GM21526 (cell line): ENCODE measurements around the gene PLSCR2.
"Not testable (repeated sequence)": the region's sequence is repeated elsewhere in the genome, so short reads cannot be mapped to it uniquely, and the experiment has no call there.

Experiments used
- ATAC-seq: cut with Tn5 transposase; IDR thresholded peaks from one replicate; pipeline ENCODE4 v1.9.1; 2021; ENCODE audit warnings: moderate library complexity; ENCODE audit not compliant: unreplicated experiment, low FRiP score

PLSCR2 gene

GRCh38 chr3:146491303-146491702 is 21.9 kb upstream of the PLSCR2 start:
- ATAC-seq: no peak

- ATAC-seq: no peak
These were observed 15.9 kb upstream of the PLSCR2 start for GRCh38 chr3:146485297-146485696.

GRCh38 chr3:146476094-146476740 is 6.9 kb upstream of the PLSCR2 start:
- ATAC-seq: no peak

DNA sequence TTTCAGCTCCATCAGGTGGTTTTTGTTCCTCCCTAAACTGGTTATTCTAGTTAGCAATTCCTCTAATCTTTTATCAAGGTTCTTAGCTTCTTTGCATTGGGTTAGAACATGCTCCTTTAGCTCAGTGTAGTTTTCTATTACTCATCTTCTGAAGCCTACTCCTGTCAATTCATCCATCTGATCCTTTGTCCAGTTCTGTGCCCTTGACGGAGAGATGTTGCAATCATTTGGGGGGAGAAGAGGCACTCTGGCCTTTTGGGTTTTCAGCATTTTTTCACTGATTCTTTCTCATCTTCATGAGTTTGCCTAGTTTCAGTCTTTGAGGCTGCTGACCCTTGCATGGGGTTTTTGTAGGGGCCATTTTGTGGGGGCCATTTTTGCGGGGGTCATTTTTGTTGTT is 5.6 kb upstream of the PLSCR2 start:
- ATAC-seq: not testable (repeated sequence)

DNA sequence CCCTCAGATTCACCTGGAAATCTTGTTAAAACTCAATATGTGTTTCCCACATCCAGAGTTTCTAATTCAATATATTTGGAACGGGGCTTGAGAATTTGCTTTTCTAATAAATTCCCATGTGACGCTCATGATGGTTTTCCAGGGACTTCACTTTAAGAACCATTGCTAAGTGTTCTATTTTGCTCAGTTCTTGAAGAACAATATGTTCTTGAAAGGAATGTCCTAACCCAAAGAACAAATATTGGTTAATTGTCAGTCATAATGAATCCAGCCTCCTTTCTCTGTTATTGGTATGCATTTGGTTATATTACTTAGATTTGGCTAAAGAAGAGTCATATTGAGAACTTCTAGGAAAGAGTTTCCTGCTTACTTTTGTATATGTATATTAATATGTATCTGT is 4.4 kb upstream of the PLSCR2 start:
- no peak for ATAC-seq

- ATAC-seq: no peak
These were observed 3.2 kb upstream of the PLSCR2 start for GRCh38 chr3:146472611-146473010.

DNA sequence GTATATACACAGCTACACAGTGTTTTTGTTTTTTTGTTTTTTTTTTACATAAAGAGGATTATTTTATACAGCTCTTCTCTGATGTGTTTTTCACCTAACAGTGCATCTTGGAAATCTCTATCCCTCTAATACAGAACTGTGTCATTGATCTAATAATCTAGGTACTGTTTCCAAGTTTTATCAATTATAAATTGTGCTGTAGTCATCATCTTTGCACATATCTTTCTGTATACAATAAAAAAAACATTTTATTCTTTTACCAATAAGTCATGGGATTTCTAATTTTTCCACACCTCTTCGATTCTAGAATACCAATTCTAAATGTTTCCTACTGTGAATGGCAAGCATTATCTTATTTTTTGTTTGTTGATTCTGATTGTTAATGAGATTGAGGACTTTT is 1.7 kb upstream of the PLSCR2 start:
- ATAC-seq: no peak

- no peak for ATAC-seq
These were observed 1.1 kb upstream of the PLSCR2 start for GRCh38 chr3:146470425-146470990.

GRCh38 chr3:146468671-146469149 is 651 bp downstream of the PLSCR2 start:
- ATAC-seq: no peak

DNA sequence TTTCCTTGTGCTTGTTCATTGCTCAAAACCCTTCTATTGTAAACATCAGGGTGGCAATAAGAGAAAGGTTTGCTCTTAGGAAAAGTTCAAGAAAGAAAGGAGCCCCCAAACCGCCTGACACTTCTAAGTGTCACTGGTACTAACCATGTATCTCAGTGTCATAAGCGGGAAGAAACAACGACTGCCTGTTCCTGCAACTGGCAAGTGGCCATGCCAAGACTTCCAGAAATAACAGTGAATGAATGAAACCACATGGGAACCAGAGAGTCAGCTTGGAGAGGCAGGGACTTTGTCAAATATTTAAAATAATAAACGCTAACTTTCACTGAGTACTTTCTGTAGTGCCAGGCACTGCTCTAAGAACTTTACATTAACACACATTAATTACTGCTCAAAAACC is 1.1 kb downstream of the PLSCR2 start:
- ATAC-seq: no peak

DNA sequence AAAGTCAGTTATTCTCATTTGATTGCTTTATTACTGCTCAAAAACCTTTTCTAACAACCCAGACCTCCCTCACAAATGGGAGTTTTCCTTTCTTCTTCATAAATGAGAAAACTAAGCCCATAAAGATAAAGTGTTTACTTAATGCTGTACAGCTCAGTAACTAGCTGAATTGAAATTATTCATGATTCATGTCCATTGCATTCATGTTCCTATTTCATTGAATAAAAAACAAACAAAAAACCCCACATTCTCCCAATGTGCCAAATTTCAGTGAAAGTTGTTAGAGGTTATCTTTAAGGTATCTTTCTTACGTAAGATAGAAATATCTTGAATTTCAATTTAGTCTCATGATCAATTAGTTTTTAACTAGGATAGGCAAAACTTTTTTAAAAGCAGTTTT is 2.8 kb downstream of the PLSCR2 start:
- no peak for ATAC-seq

DNA sequence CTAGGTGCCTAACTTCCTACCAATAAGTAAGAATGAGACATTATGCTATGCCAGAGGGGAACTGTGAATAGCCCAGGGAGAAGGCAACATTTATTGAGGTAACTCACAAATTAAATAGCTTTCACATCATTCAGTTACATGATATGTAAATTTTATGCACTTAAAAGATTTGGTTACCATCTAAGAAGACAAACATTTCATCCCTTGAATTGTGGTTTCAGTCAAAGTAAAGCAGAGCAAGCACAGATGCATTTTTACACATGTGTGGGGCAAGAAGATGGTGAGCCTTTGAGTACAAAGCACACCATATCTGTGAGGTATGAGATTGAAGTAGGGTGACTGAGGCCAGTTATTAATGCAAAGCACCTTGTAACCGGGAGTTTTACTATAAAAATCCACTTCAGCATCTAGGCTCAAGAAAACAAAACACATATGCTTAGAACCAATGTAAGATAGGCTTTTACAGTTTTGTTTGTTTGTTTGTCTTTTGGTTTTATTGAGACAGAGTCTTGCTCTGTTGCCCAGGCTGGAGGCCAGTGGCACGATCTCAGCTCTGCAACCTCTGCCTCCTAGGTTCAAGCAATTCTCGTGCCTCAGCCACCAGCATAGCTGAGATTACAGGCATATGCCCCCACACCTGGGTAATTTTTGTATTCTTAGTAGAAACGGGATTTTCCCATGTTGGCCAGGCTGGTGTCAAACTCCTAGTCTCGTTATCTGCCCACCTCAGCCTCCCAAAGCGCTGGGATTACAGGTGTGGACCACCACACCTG is 3.5 kb downstream of the PLSCR2 start:
- no peak for ATAC-seq

- no peak for ATAC-seq
These were observed 4.6 kb downstream of the PLSCR2 start for GRCh38 chr3:146464783-146465182.

DNA sequence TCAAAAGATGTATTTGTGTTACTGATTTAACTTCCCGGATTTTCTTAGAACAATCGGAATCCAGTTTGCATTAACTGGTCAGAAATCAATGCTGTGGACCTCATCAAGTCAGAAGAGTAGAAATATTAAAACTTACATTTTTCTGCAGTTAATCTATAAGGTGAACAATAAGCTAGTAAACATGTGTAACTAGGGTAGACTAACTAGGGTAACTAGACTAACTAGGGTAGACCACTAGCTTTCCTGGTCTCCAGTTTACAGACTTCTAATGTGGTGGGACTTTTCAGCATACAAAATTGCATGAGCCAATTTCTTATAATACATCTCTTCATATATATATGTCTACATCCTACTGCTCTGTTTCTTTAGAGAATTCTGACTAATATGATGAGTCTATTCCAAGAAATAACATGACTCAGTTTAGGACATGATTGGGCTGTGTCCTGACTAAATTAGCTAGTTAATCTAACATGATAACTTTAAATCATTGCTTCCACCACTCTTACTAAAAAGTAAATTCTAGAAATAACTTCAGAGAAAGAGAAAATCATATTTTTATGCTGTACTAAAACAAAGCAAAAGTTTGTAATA is 5.3 kb downstream of the PLSCR2 start:
- ATAC-seq: no peak

DNA sequence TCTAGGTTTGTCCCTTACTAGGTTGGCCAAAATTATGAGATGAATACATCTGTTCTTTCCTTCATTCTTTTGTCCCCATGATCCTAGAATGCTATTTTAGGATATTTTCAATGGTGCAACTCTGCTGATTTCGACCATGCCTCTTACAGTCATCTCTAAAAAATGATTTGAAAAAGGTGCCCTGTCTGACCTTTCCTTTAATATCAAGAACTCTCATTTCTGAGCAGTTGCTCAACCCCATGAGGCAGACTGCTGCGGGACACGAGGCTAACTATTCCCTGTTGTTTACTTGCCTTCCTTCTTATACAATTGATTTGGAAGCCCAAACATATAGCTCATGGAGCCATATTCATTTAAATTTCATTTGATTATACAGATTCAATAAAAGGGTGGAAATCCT is 14.6 kb downstream of the PLSCR2 start:
- ATAC-seq: no peak

- ATAC-seq: no peak
These were observed 19.7 kb downstream of the PLSCR2 start for GRCh38 chr3:146449613-146450012.

DNA sequence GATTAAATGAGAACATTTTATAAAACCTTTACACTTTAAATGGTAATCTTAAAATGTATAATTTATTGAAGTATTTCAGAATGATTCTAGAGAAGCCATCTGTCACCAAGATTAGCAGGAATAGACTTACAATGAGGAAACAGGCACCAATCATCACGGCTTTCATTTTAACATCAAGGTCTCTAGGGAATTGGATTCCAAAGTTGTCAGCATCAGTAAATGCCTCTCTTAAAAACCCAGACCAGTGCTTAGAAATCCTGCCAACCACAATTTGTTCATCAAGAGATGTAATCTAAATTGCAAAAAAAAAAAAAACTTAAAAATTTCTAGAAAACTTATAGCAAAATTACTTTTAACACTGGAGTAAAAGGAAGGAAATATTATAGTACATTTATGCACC is 20.3 kb downstream of the PLSCR2 start:
- no peak for ATAC-seq

DNA sequence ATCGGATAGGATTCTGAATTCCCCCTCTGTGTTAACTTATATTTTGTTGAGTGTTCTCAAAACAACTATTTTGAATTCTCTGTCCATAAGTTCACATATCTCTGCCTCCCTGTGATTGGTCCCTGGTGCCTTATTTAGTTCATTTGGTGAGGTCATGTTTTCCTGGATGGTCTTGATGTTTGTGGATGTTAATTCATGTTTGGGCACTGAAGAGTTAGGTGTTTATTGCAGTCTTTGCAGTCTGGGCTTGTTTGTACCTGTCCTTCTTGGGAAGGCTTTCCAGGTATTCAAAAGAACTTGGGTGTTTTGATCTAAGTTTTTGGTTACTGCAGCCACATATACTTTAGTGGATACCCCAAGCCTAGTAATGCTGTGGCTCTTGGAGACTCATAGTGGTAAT is 23.3 kb downstream of the PLSCR2 start:
- no peak for ATAC-seq

GRCh38 chr3:146440310-146440709 is 29.1 kb downstream of the PLSCR2 start:
- not testable (repeated sequence) for ATAC-seq

- no peak for ATAC-seq
These were observed 37.3 kb downstream of the PLSCR2 start for GRCh38 chr3:146432066-146432465.

DNA sequence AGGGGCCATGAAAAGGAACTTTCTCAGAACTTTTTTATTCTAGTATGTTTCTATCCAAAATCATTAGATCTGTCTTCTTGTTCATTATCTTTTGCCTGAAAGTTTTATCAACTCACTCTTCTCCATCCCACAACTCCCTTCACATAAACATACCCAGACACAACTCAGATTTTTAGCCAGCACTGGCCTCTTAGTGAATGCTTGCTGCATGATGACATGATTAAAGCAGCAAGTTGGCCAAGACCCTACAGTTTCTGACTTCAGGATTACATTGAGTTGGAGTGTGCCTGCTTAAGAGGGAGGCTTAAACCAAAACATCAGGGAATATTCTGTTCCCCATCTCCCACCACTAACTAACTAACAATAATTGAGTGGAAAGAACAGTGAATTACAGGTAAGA is 38.1 kb downstream of the PLSCR2 start:
- ATAC-seq: no peak
